NCI-H1694 (cell line): Measurements from ENCODE around the gene NEMP1.
"Not testable (repeated sequence)": the region's sequence is repeated elsewhere in the genome, so short reads cannot be mapped to it uniquely, and the experiment has no call there.

Experiments used
- DNase-seq: peaks from one replicate; lab custom pipeline; 2025; lab: John Stamatoyannopoulos, UW

NEMP1 gene

GRCh38 chr12:57053901-57054300, 24.7 kb downstream of the NEMP1 start:
- not testable (repeated sequence) for DNase-seq

- not testable (repeated sequence) for DNase-seq
Measured at GRCh38 chr12:57053146-57053545, 25.4 kb downstream of the NEMP1 start.

- DNase-seq: no peak
Measured at GRCh38 chr12:57051011-57051410, 27.6 kb downstream of the NEMP1 start.

- DNase-seq: no peak
Measured at GRCh38 chr12:57049890-57050289, 28.7 kb downstream of the NEMP1 start, which contains the start of gene MYO1A. Gene MYO1A (minus strand): TSS chr12:57050129. CDS start chr12:57048323, 1,806 bp downstream.

- DNase-seq: no peak
Measured at GRCh38 chr12:57049119-57049446, 29.5 kb downstream of the NEMP1 start.

- DNase-seq: no peak
Measured at GRCh38 chr12:57048423-57049118, 30.0 kb downstream of the NEMP1 start.

GRCh38 chr12:57047981-57048380, 30.6 kb downstream of the NEMP1 start:
- DNase-seq: no peak

GRCh38 chr12:57046947-57047890, 31.4 kb downstream of the NEMP1 start:
- DNase-seq: no peak

- DNase-seq: no peak
Measured at GRCh38 chr12:57046086-57046791, 32.4 kb downstream of the NEMP1 start.

GRCh38 chr12:57044889-57045288, 33.7 kb downstream of the NEMP1 start:
- DNase-seq: no peak

GRCh38 chr12:57044468-57044867, 34.1 kb downstream of the NEMP1 start:
- DNase-seq: no peak

- DNase-seq: no peak
Measured at GRCh38 chr12:57042695-57043094, 35.9 kb downstream of the NEMP1 start.

GRCh38 chr12:57040750-57041149, 37.8 kb downstream of the NEMP1 start:
- no peak for DNase-seq

- no peak for DNase-seq
Measured at GRCh38 chr12:57040211-57040610, 38.4 kb downstream of the NEMP1 start.

- no peak for DNase-seq
Measured at GRCh38 chr12:57039016-57039798, 39.4 kb downstream of the NEMP1 start.

- no peak for DNase-seq
Measured at GRCh38 chr12:57037264-57037663, 41.3 kb downstream of the NEMP1 start.

GRCh38 chr12:57033431-57033830, 45.2 kb downstream of the NEMP1 start:
- DNase-seq: no peak

- DNase-seq: no peak
Measured at GRCh38 chr12:57031789-57032188, 46.8 kb downstream of the NEMP1 start.

GRCh38 chr12:57031138-57031725, 47.4 kb downstream of the NEMP1 start:
- peak; percentile 28 for DNase-seq

- peak; percentile 29 for DNase-seq
Measured at GRCh38 chr12:57029457-57029856, 49.1 kb downstream of the NEMP1 start.

GRCh38 chr12:57027805-57028153, 50.8 kb downstream of the NEMP1 start:
- DNase-seq: no peak
